SK-N-SH (cell line): Measurements from ENCODE around the gene SAE1. TPM values are rescaled to one million over a fixed set of nuclear protein-coding genes. Genes with fewer than 3 reads are reported as not detected.

Experiments
- CTCF ChIA-PET: fragments of 300-600, 350-600 bp; formaldehyde crosslinking; extraction: SDS; loops from one replicate; lab custom pipeline; 2021; lab: Yijun Ruan, JAX
- POLR2A ChIA-PET: fragments of 350-600 bp; sonication (Branson Sonifier 250); formaldehyde crosslinking; extraction: SDS; loops from one replicate; lab custom pipeline; 2020; ENCODE audit warnings: antibody characterized with exemption, inconsistent platforms; lab: Yijun Ruan, JAX
- DNase-seq: peaks from one replicate; pipeline ENCODE4 v3.0.0; 2012
- H2AFZ ChIP-seq: fragments of 200-600 bp; sonication (generic); 2 replicates; pipeline ENCODE4 v1.8.1; 2016; ENCODE audit warnings: antibody characterized with exemption, mild to moderate bottlenecking, low read depth
- H3F3A ChIP-seq: fragments of 200-600 bp; sonication (generic); replicated peaks from 2 replicates; pipeline ENCODE3; 2016; ENCODE audit warnings: antibody characterized with exemption, mild to moderate bottlenecking; ENCODE audit not compliant: insufficient read depth
- H3K27ac ChIP-seq, 2 experiments: fragments of 200-500 bp in 1 of 2; fragments of 200-600 bp in 1 of 2; sonication (Bioruptor generic) in 1 of 2; sonication (generic), shearing (Covaris generic) in 1 of 2; 2 replicates each; pipeline versions ENCODE4 v1.5.1 to v1.6.1; 2014 to 2016; ENCODE audit warnings: low read depth in 2 of 2, inconsistent platforms in 1 of 2, low read length in 1 of 2, mild to moderate bottlenecking in 1 of 2, mixed read lengths in 1 of 2
- H3K27me3 ChIP-seq: fragments of 200-600 bp; sonication (generic), shearing (Covaris generic); 2 replicates; pipeline ENCODE4 v1.6.1; 2016; ENCODE audit warnings: mixed run types; ENCODE audit not compliant: insufficient read depth
- H3K36me3 ChIP-seq, 2 experiments: fragments of 200-500 bp in 1 of 2; fragments of 200-600 bp in 1 of 2; sonication (Bioruptor generic) in 1 of 2; sonication (generic) in 1 of 2; replicated peaks in 1 of 2; 2 replicates each; pipeline versions ENCODE3 to v1.5.1; 2014 to 2016; ENCODE audit warnings: low read length in 1 of 2, mild to moderate bottlenecking in 1 of 2; ENCODE audit not compliant: insufficient read depth in 2 of 2, control insufficient read depth in 1 of 2
- H3K4me1 ChIP-seq, 2 experiments: fragments of 200-500 bp in 1 of 2; fragments of 200-600 bp in 1 of 2; sonication (Bioruptor generic) in 1 of 2; sonication (generic), shearing (Covaris generic) in 1 of 2; 2 replicates each; pipeline versions ENCODE4 v1.5.1 to v1.6.1; 2014 to 2016; ENCODE audit warnings: low read depth in 1 of 2, low read length in 1 of 2, mixed run types in 1 of 2; ENCODE audit not compliant: insufficient read depth in 2 of 2, control insufficient read depth in 1 of 2
- H3K4me2 ChIP-seq: fragments of 200-600 bp; sonication (generic), shearing (Covaris generic); 2 replicates; pipeline ENCODE4 v1.6.1; 2017; ENCODE audit warnings: mixed run types
- H3K4me3 ChIP-seq, 2 experiments: fragments of 200-500 bp in 1 of 2; fragments of 200-600 bp in 1 of 2; sonication (Bioruptor generic) in 1 of 2; sonication (generic), shearing (Covaris generic) in 1 of 2; 2 replicates each; pipeline versions ENCODE4 v1.5.1 to v1.8.1; 2014 to 2016; ENCODE audit warnings: low read depth in 2 of 2, inconsistent platforms in 1 of 2, low read length in 1 of 2, mild to moderate bottlenecking in 1 of 2, mixed read lengths in 1 of 2, moderate library complexity in 1 of 2
- H3K79me2 ChIP-seq: fragments of 200-600 bp; sonication (generic); 2 replicates; pipeline ENCODE4 v1.8.1; 2017; ENCODE audit warnings: mild to moderate bottlenecking; ENCODE audit not compliant: insufficient read depth
- H3K9ac ChIP-seq: fragments of 200-600 bp; sonication (generic); 2 replicates; pipeline ENCODE4 v1.6.1; 2017; ENCODE audit warnings: mixed run types
- H3K9me2 ChIP-seq: fragments of 200-600 bp; sonication (generic); 2 replicates; pipeline ENCODE4 v1.6.1; 2017; ENCODE audit warnings: mixed run types
- H3K9me3 ChIP-seq: fragments of 200-600 bp; sonication (generic); 2 replicates; pipeline ENCODE4 v1.6.1; 2017; ENCODE audit warnings: mixed run types, mild to moderate bottlenecking, moderate library complexity
- H4K20me1 ChIP-seq: fragments of 200-600 bp; sonication (generic); 2 replicates; pipeline ENCODE4 v1.6.1; 2017; ENCODE audit warnings: mild to moderate bottlenecking, mixed run types; ENCODE audit not compliant: insufficient read depth
- CHD2 ChIP-seq: fragments of 150-350 bp; IDR thresholded peaks from 2 replicates; pipeline ENCODE4 v1.6.1; 2018; ENCODE audit warnings: low read length; ENCODE audit not compliant: partially characterized antibody
- EP300 ChIP-seq, 2 experiments: IDR thresholded peaks; 2 replicates each; pipeline versions ENCODE4 v1.4.0 to v1.6.1; 2012; ENCODE audit warnings: borderline replicate concordance in 1 of 2, low read depth in 1 of 2, low read length in 1 of 2
- FOXJ3 ChIP-seq: sonication (generic); formaldehyde crosslinking; IDR thresholded peaks from 2 replicates; pipeline ENCODE4 v1.5.1; 2020; ENCODE audit warnings: mild to moderate bottlenecking, missing genetic modification reagents
- GATA2 ChIP-seq: sonication (generic); formaldehyde crosslinking; IDR thresholded peaks from 2 replicates; pipeline ENCODE4 v1.5.0; 2020; ENCODE audit warnings: mild to moderate bottlenecking, missing genetic modification reagents
- MEF2A ChIP-seq: IDR thresholded peaks from 2 replicates; pipeline ENCODE4 v1.4.0; 2012; ENCODE audit warnings: low read depth, borderline replicate concordance
- MXI1 ChIP-seq: IDR thresholded peaks from 2 replicates; pipeline ENCODE4 v1.6.1; 2012; ENCODE audit warnings: mild to moderate bottlenecking, low read depth, low read length, improper control_type of control experiment
- NRF1 ChIP-seq: IDR thresholded peaks from 2 replicates; pipeline ENCODE4 v1.6.1; 2012; ENCODE audit warnings: low read depth, mild to moderate bottlenecking, low read length
- POLR2AphosphoS5 ChIP-seq: IDR thresholded peaks from 2 replicates; pipeline ENCODE4 v1.6.1; 2012; ENCODE audit warnings: low read depth, low read length
- RAD21 ChIP-seq: IDR thresholded peaks from 2 replicates; pipeline ENCODE4 v1.6.1; 2012; ENCODE audit warnings: mild to moderate bottlenecking, low read length
- RFX5 ChIP-seq: IDR thresholded peaks from 2 replicates; pipeline ENCODE4 v1.6.1; 2012; ENCODE audit warnings: mild to moderate bottlenecking, improper control_type of control experiment, low read length
- SMC3 ChIP-seq: IDR thresholded peaks from 2 replicates; pipeline ENCODE4 v1.6.1; 2012; ENCODE audit warnings: low read depth, low read length, improper control_type of control experiment
- TAF1 ChIP-seq: IDR thresholded peaks from 2 replicates; pipeline ENCODE4 v1.6.1; 2012; ENCODE audit warnings: low read depth, mild to moderate bottlenecking, low read length, moderate library complexity, borderline replicate concordance
- TCF12 ChIP-seq: IDR thresholded peaks from 2 replicates; pipeline ENCODE4 v1.4.0; 2012
- YY1 ChIP-seq: IDR thresholded peaks from 2 replicates; pipeline ENCODE4 v1.4.0; 2012; ENCODE audit warnings: low read depth, mild to moderate bottlenecking
- WGBS: methylation state at CpG from one replicate; pipeline ENCODE4 v1.1.6; 2017; ENCODE audit warnings: low lambda C conversion rate; 5-methylcytosine and 5-hydroxymethylcytosine counted together
- polyA plus RNA-seq, 3 experiments: library from polyadenylated mRNA; depleted of rRNA; stranded (reverse); fragments of >200 nt; gene quantifications; 2 replicates each; pipeline ENCODE4 v1.2.3, GENCODE V29; 2012
- TF ChIP-seq, protein P1 (sequence below): fragments of 150-350 bp; IDR thresholded peaks from 2 replicates; pipeline ENCODE4 v1.6.1; 2017; ENCODE audit warnings: antibody characterized with exemption, low read length, low read depth, borderline replicate concordance
- TF ChIP-seq, protein P2 (sequence below): IDR thresholded peaks from 2 replicates; pipeline ENCODE4 v1.4.0; 2012; ENCODE audit warnings: low read depth, borderline replicate concordance
- TF ChIP-seq, protein P3 (sequence below): fragments of 150-350 bp; IDR thresholded peaks from 2 replicates; pipeline ENCODE4 v1.6.1; 2016; ENCODE audit warnings: mild to moderate bottlenecking, low read depth, low read length
- TF ChIP-seq, protein P4 (sequence below): IDR thresholded peaks from 2 replicates; pipeline ENCODE4; 2012
- TF ChIP-seq, protein P5 (sequence below): IDR thresholded peaks from 2 replicates; pipeline ENCODE4 v1.4.0; 2012; ENCODE audit warnings: low read depth

Gene SAE1
- polyA plus RNA-seq, 1 of the 3 experiments (the other 2 are of a cell fraction): 123 TPM

DNA sequence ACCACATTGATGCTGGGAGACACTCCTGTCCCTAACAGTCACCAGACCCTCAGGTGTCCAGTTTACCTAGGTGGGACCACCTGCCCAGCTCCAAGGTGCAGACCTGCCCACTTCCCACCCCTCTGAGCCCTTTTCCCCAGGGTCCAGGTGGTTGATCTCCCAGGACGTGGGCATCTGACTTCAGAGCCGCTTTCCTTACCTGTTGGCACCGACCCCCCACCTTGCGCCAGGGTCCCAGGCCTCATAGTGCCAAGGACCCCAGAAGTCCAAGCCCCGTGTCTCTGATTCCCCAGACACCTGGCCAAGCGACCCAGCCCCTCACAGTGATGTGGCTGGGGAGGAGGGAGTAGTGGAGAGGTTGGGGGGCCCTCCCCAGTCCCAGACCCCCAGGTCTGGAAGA lies 109.9 kb downstream of the SAE1 start (continued):
- TF ChIP-seq, protein P1, sequence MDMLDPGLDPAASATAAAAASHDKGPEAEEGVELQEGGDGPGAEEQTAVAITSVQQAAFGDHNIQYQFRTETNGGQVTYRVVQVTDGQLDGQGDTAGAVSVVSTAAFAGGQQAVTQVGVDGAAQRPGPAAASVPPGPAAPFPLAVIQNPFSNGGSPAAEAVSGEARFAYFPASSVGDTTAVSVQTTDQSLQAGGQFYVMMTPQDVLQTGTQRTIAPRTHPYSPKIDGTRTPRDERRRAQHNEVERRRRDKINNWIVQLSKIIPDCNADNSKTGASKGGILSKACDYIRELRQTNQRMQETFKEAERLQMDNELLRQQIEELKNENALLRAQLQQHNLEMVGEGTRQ: no peak
- TF ChIP-seq, protein P2, sequence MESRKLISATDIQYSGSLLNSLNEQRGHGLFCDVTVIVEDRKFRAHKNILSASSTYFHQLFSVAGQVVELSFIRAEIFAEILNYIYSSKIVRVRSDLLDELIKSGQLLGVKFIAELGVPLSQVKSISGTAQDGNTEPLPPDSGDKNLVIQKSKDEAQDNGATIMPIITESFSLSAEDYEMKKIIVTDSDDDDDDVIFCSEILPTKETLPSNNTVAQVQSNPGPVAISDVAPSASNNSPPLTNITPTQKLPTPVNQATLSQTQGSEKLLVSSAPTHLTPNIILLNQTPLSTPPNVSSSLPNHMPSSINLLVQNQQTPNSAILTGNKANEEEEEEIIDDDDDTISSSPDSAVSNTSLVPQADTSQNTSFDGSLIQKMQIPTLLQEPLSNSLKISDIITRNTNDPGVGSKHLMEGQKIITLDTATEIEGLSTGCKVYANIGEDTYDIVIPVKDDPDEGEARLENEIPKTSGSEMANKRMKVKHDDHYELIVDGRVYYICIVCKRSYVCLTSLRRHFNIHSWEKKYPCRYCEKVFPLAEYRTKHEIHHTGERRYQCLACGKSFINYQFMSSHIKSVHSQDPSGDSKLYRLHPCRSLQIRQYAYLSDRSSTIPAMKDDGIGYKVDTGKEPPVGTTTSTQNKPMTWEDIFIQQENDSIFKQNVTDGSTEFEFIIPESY: no peak
- TF ChIP-seq POLR2AphosphoS5 (no peak), GATA2 (CRISPR knock-in tag) (no peak)

DNA sequence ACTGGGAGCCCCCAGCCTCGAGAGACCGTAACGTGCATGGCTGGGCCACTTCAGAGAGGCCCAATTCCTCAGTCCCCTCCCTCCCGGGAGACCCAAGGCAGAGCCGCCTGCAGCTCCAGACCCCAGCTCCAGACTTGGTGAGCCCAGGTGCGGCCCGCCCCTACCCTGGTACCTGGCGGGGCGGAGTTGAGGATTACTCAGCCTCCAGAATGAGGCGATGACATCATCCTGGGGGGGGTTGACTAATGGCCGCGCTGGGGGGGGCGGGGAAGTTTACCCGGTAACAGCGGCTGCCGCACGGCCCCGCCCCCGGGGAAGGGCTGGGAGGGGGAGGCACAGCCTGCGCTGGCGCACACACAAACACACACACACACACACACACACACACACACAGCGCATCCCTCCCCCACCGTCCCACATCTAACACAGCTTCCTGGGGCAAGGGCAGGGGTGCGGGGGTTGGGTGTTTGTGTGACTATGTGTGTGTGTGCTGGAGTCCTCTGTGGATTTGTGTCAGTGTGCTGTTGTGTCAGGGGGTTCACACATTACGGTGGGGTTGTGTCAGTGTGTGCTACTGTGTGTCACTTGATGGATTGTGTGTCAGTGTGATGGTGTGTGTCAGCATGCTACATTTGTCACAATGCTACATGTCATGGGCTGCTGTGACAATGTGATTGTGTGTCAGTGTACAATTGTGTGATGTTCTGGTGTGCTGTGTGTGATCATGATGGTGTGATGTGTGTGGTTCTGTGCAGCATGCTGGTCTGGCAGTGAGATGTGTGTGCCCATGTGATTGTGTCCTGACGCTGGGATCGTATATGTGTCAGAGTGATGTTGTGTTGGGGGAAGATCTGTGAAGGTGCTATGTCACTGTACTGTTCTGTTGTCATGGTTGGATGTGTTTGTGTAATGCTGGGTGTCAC lies 110.6 kb downstream of the SAE1 start:
- Histone ChIP-seq H3K9ac (peak overlapping the region; percentile 16), H3K4me1 (peaks cover 12 to 40% of the 10 kb centered on the region in 2 experiments; a peak in 3 of 4 replicates), H3K27me3 (no peaks in the 10 kb centered on the region), H3K4me3 (peak overlapping the region; percentile 50 to 65; a peak in 3 of 4 replicates), H3F3A (peaks cover 36% of the 10 kb centered on the region), H3K79me2 (no peaks in the 10 kb centered on the region), H4K20me1 (no peaks in the 10 kb centered on the region), H3K9me3 (no peaks in the 10 kb centered on the region), H2AFZ (no peak overlapping the region), H3K9me2 (no peaks in the 10 kb centered on the region), H3K4me2 (peak overlapping the region; percentile 90), H3K36me3 (no peaks in the 10 kb centered on the region), H3K27ac (peak overlapping the region; percentile 41 to 92; a peak in 3 of 4 replicates)
- ChIA-PET POLR2A (interaction anchor here (0.5 to 1.2 kb wide), 3 partner anchors 14 to 318 kb away, joined by 3 to 8 read pairs (median 4); no protein-coding TSS in a partner anchor), CTCF (interaction anchor here (0.7 to 1.9 kb wide), 3 partner anchors 15 to 42 kb away, joined by 4 to 15 read pairs (median 6); no protein-coding TSS in a partner anchor)
- TF ChIP-seq RFX5 (peak; percentile 92), TCF12 (peak; percentile 35; the same call in 1 of the 2 replicates), EP300 (IDR thresholded peaks at IDR 0.05; ENCODE audit: borderline replicate concordance in 1 of 2, low read depth in 1 of 2, low read length in 1 of 2) (peak; percentile 30 to 37; a peak in 1 of 4 replicates), MEF2A (peak; percentile 94; the same call in 1 of the 2 replicates), SMC3 (no peak), CHD2 (peak; percentile 82), YY1 (peak; percentile 80), TAF1 (0 out of 2 replicates have a peak, but pooled peaks have one; percentile 32), NRF1 (no peak), RAD21 (no peak), MXI1 (0 out of 2 replicates have a peak, but pooled peaks have one; percentile 21), FOXJ3 (no peak)
- TF ChIP-seq, protein P3, sequence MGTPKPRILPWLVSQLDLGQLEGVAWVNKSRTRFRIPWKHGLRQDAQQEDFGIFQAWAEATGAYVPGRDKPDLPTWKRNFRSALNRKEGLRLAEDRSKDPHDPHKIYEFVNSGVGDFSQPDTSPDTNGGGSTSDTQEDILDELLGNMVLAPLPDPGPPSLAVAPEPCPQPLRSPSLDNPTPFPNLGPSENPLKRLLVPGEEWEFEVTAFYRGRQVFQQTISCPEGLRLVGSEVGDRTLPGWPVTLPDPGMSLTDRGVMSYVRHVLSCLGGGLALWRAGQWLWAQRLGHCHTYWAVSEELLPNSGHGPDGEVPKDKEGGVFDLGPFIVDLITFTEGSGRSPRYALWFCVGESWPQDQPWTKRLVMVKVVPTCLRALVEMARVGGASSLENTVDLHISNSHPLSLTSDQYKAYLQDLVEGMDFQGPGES: no peak
- TF ChIP-seq, protein P4, sequence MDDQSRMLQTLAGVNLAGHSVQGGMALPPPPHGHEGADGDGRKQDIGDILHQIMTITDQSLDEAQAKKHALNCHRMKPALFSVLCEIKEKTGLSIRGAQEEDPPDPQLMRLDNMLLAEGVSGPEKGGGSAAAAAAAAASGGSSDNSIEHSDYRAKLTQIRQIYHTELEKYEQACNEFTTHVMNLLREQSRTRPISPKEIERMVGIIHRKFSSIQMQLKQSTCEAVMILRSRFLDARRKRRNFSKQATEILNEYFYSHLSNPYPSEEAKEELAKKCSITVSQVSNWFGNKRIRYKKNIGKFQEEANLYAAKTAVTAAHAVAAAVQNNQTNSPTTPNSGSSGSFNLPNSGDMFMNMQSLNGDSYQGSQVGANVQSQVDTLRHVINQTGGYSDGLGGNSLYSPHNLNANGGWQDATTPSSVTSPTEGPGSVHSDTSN: peak; percentile 29; the same call in 1 of the 2 replicates
- TF ChIP-seq, protein P5, sequence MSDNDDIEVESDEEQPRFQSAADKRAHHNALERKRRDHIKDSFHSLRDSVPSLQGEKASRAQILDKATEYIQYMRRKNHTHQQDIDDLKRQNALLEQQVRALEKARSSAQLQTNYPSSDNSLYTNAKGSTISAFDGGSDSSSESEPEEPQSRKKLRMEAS: 0 out of 2 replicates have a peak, but pooled peaks have one; percentile 33
- DNase-seq: peak; percentile 84
- WGBS: 16% methylated on average over 18 of the region's 27 CpGs
